ENCODE results near the gene USP13. TPM values are rescaled to one million over a fixed set of nuclear protein-coding genes. Genes with fewer than 3 reads are reported as not detected.

Gene USP13
- total and polyA plus RNA-seq, 12 donors = 6.9 to 61.1 (median 35.0) TPM

- Histone ChIP-seq H3K9me3 (replicated peaks in 1 of 3) (no peaks in the 10 kb centered on the region), H3K4me3 (no peak overlapping the region), H3K36me3 (replicated peaks in 1 of 2) (peaks cover 0 to 15% of the 10 kb centered on the region in 2 donors), H3K4me1 (replicated peaks in 1 of 2) (peaks cover 4 to 5% of the 10 kb centered on the region in 2 donors), H3K27ac (no peak overlapping the region), H3K27me3 (no peaks in the 10 kb centered on the region)
- TF ChIP-seq CTCF (IDR thresholded peaks at IDR 0.05) (no peak), POLR2A (IDR thresholded peaks at IDR 0.05) (no peak)
- 89 to 96% (median 92%) methylated on average over 4 of the region's 4 CpGs for WGBS, 4 donors
- intact Hi-C loops (cut with DNase I) = loop anchor here in 1 of 2 donors (10.0 kb wide), 1 partner anchor 90 kb away; the partner anchor contains the start of gene USP13
- no peak for DNase-seq
These were observed 92.2 kb downstream of the USP13 start for GRCh38 chr3:179745079-179745478.

- Histone ChIP-seq H3K4me1 (replicated peaks in 1 of 2) (peaks cover 4 to 5% of the 10 kb centered on the region in 2 donors), H3K9me3 (replicated peaks in 1 of 3) (no peaks in the 10 kb centered on the region), H3K4me3 (no peak overlapping the region), H3K36me3 (replicated peaks in 1 of 2) (peaks cover 0 to 11% of the 10 kb centered on the region in 2 donors), H3K27ac (no peak overlapping the region), H3K27me3 (no peaks in the 10 kb centered on the region)
- TF ChIP-seq CTCF (IDR thresholded peaks at IDR 0.05) = no peak
- TF ChIP-seq POLR2A (IDR thresholded peaks at IDR 0.05) = no peak
- no peak for DNase-seq
- intact Hi-C loops (cut with DNase I) = loop anchor here in 1 of 2 donors (10.0 kb wide), 1 partner anchor 91 kb away; the partner anchor contains the start of gene USP13
- WGBS, 4 donors = 74 to 84% (median 81%) methylated on average over 5 of the region's 5 CpGs
These were observed 92.9 kb downstream of the USP13 start for GRCh38 chr3:179745716-179746115.

GRCh38 chr3:179750720-179751328 lies 98.0 kb downstream of the USP13 start:
- Histone ChIP-seq H3K4me3 (no peak overlapping the region), H3K27ac (no peak overlapping the region), H3K9me3 (replicated peaks in 1 of 3) (no peaks in the 10 kb centered on the region), H3K4me1 (replicated peaks in 1 of 2) (no peaks in the 10 kb centered on the region), H3K36me3 (replicated peaks in 1 of 2) (peaks cover 0 to 17% of the 10 kb centered on the region in 2 donors), H3K27me3 (no peaks in the 10 kb centered on the region)
- no peak for DNase-seq
- peak; percentile 22 to 45 (median 37) for TF ChIP-seq CTCF (IDR thresholded peaks at IDR 0.05)
- TF ChIP-seq POLR2A (IDR thresholded peaks at IDR 0.05) = no peak
- intact Hi-C loops (cut with DNase I) = no loop called here
- WGBS, 4 donors = 55 to 71% (median 60%) methylated on average over 6 of the region's 6 CpGs

GRCh38 chr3:179760944-179761343 lies 108.1 kb downstream of the USP13 start:
- no peaks in the 10 kb centered on the region for H3K4me1 ChIP-seq (replicated peaks in 1 of 2)
- DNase-seq = peak; percentile 26 to 81 (median 73)
- H3K27me3 ChIP-seq = no peaks in the 10 kb centered on the region
- no peaks in the 10 kb centered on the region for H3K9me3 ChIP-seq (replicated peaks in 1 of 3)
- no peak overlapping the region for H3K4me3 ChIP-seq
- WGBS, 4 donors = 58 to 66% (median 60%) methylated on average over 4 to 8 of the region's 8 CpGs
- H3K27ac ChIP-seq = no peak overlapping the region
- TF ChIP-seq POLR2A (IDR thresholded peaks at IDR 0.05) = no peak
- no peak for TF ChIP-seq CTCF (IDR thresholded peaks at IDR 0.05)
- intact Hi-C loops (cut with DNase I) = no loop called here
- H3K36me3 ChIP-seq (replicated peaks in 1 of 2) = peaks cover 0 to 37% of the 10 kb centered on the region in 2 donors

Data from adrenal gland (tissue), 12 donors.